Measurements from ENCODE around the gene OR10H5.

DNA sequence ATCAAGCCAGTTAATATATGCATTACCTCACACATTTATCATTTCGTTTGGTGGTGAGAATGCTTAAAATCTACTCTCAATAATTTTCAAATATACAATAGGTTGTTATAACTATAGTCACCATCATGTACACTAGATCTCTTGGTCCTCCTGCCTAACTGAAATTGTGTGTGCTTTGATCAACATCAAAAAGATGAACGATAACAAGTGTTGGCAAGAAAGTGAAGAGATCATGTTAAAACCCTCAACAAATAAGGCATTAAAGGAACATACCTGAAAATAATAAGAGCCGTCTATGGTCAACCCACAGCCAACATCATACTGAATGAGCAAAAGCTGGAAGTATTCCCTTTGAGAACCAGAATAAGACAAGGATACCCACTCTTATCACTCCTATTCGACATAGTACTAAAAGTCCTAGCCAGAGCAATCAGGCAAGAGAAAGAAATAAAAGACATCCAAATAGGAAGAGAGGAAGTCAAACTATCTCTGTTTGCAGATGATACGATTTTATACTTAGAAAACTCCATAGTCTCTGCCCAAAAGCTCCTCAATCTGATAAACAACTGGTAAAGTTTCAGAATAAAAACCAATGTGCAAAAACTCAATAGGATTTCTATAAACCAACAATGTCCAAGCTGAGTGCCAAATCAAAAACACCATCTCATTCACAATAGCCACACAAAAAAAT, 55.9 kb downstream of the OR10H5 start:
- no peak for TF ChIP-seq POLR2A (IDR thresholded peaks at IDR 0.05)
- TF ChIP-seq, protein P1, sequence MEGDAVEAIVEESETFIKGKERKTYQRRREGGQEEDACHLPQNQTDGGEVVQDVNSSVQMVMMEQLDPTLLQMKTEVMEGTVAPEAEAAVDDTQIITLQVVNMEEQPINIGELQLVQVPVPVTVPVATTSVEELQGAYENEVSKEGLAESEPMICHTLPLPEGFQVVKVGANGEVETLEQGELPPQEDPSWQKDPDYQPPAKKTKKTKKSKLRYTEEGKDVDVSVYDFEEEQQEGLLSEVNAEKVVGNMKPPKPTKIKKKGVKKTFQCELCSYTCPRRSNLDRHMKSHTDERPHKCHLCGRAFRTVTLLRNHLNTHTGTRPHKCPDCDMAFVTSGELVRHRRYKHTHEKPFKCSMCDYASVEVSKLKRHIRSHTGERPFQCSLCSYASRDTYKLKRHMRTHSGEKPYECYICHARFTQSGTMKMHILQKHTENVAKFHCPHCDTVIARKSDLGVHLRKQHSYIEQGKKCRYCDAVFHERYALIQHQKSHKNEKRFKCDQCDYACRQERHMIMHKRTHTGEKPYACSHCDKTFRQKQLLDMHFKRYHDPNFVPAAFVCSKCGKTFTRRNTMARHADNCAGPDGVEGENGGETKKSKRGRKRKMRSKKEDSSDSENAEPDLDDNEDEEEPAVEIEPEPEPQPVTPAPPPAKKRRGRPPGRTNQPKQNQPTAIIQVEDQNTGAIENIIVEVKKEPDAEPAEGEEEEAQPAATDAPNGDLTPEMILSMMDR (IDR thresholded peaks at IDR 0.05), result no peak
